Measurements from ENCODE around the gene LMX1A.

The LMX1A gene

DNA sequence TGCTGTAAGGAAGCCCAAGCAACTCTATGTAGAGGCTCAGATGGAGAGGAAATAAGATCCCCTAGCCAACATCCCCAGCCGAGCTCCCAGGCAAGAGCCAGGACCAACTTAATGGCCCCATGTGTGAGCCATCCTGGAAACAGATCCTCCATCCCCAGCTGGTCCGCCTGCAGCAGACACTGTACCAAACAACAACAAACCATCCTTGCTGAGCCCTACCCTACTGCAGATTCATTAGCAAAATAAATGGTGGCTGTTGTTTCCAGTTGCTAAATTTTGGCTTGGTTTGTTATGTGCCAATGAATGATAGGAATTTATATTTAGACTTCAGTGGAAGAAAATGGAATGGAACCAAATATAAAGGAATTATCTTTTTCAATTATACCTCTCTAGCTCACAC, 43.9 kb downstream of the LMX1A start:
- no peak for DNase-seq (ENCODE audit: low read depth)
- H3K4me3 ChIP-seq (ENCODE audit: low read length): no peak overlapping the region
- TF ChIP-seq, protein P1, sequence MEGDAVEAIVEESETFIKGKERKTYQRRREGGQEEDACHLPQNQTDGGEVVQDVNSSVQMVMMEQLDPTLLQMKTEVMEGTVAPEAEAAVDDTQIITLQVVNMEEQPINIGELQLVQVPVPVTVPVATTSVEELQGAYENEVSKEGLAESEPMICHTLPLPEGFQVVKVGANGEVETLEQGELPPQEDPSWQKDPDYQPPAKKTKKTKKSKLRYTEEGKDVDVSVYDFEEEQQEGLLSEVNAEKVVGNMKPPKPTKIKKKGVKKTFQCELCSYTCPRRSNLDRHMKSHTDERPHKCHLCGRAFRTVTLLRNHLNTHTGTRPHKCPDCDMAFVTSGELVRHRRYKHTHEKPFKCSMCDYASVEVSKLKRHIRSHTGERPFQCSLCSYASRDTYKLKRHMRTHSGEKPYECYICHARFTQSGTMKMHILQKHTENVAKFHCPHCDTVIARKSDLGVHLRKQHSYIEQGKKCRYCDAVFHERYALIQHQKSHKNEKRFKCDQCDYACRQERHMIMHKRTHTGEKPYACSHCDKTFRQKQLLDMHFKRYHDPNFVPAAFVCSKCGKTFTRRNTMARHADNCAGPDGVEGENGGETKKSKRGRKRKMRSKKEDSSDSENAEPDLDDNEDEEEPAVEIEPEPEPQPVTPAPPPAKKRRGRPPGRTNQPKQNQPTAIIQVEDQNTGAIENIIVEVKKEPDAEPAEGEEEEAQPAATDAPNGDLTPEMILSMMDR (conservative IDR thresholded peaks at IDR 0.05; ENCODE audit: low read length): no peak

DNA sequence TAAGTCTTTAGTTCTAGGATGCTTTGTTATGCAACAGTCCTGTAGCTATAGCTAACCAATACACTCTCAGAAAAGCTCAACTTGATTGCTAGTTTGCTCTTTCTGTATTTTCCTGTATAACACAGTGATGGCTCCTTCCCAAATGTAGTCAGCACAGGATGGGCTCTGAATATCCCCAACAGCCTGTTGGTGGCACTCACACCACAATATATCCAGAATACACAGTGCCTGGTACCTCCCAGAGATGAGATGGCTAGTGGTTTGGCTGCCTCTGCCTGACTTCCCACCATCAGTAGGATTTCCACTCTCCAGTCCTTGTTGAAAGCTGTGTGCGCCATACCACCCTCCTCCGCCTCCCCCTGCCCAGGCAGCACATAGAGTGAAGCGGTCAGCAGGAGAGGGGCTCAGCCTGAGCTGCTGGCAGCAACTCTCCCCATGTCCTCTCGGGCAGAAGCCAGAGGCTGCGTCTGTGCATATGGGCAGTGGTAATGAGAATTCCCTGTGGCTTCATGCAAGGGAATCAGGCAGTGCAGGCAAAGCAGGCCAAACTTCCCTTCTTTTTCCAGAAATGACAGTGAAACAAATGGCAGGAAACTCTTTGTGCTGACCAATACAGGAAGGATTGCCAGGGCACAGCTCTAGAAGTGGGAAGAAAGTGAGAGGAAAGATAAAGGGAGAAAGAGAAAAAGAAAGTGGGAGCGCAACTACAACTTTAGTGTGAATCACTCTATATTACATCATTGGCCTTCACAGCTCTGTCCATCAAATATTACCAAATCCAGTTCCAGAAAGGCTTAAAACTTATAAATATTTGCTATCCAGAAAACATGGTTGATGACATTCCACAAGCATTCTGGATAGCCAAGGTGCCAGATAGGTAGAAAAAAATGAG, 49.7 kb downstream of the LMX1A start:
- no peak for DNase-seq (ENCODE audit: low read depth)
- TF ChIP-seq, protein P1 (conservative IDR thresholded peaks at IDR 0.05; ENCODE audit: low read length): no peak
- no peak overlapping the region for H3K4me3 ChIP-seq (ENCODE audit: low read length)

DNA sequence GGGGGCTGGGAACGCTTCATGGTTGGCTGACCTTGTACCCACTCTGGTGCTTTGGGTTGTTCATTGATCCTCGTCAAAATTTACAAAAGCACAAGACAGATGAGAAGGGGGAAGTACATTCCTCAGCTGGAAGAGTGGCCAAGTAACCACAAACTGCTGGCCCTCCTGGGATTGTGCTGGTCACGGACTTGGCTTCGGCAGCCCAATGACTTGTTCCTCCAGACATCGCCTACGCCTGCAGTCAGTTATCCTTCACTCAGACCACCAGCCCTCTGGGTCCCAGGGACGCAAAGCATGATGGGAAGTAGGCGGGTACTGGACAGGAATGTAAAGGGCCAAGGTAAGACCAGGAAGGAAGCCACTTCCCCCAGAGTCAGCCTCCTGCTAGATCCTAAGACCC, 53.1 kb downstream of the LMX1A start:
- no peak overlapping the region for H3K4me3 ChIP-seq (ENCODE audit: low read length)
- TF ChIP-seq, protein P1 (conservative IDR thresholded peaks at IDR 0.05; ENCODE audit: low read length): no peak
- DNase-seq (ENCODE audit: low read depth): no peak

DNA sequence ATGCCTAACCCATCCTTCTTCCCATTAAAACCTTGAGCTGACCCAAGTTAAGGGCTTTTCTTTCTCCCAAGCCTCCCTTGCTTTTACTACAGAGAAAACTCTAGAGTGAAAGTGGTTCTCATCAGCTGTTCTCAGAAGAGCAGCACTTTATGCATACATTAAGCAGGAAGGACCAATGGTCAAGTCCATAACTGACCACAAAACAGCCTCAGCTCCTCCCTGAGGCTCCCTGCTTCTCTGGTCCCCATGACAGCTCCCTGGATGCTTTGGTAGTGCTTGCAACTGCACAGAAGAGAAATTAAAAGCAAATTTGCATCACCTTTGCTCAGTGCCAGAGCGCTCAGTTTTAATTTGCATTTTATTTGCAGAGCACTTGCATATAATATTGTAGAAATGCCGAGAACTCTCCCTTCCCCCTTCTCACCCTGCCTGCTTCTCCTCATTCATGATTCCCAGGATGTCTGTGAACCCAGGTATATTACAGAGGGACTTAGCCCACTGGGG, 56.1 kb downstream of the LMX1A start:
- TF ChIP-seq, protein P1 (conservative IDR thresholded peaks at IDR 0.05; ENCODE audit: low read length): no peak
- no peak overlapping the region for H3K4me3 ChIP-seq (ENCODE audit: low read length)
- DNase-seq (ENCODE audit: low read depth): no peak

DNA sequence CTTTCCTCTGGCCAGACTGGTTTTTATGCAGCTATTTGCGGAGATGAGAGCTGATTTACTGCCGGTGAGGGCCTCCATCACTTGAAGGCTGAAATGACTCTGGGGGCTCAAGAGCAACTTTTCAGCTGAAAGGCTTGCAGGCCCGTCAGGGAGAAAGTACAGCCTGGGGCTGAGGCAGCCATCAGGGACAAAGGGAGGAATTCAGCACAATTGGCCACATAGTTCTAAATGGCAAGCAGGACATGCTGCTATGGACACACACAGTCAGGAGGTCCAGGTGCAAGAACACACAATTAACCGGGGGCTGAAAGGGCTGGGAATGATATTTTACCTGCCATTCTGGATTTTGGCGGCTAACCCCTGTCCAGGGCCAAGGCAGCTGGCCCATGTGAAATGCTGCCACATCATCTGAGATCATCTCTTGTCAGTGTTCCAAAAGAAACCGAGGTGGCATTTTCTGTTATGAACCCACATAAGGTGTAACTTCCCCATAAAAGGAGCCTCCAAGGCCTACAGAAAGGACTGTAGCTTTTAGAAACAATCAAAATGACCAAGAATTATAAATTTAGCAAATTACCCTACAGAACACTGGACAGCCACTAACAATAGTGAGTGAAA, 58.2 kb downstream of the LMX1A start:
- DNase-seq (ENCODE audit: low read depth): no peak
- no peak overlapping the region for H3K4me3 ChIP-seq (ENCODE audit: low read length)
- TF ChIP-seq, protein P1 (conservative IDR thresholded peaks at IDR 0.05; ENCODE audit: low read length): no peak

DNA sequence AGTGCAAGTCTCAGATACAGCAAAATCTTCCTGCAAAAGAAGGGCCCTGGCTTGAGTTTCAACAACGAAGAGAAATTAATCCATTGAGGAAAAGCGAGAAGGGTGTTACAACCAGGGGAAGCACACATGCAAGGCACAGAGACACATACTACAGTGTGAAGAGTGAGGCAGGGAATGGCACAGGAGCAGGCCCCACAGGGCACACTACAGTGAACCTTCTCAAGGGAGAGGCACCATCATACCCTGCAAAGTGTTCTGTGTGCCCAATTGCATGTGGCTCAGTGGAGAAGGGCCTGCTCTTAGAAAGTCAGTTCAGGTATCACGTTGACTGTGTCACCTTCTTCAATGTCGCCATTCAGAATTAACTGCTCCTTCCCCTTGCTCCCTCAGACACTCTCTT, 60.3 kb downstream of the LMX1A start:
- no peak for DNase-seq (ENCODE audit: low read depth)
- no peak overlapping the region for H3K4me3 ChIP-seq (ENCODE audit: low read length)
- TF ChIP-seq, protein P1 (conservative IDR thresholded peaks at IDR 0.05; ENCODE audit: low read length): no peak
